H1 (cell line): Measurements from ENCODE around the gene BHMT.

Source experiments
- ASH2L ChIP-seq: fragments of 200-600, 300-600 bp; sonication (generic); IDR thresholded peaks from one replicate; pipeline ENCODE4 v1.7.1; 2017; ENCODE audit warnings: low read length
- ATF3 ChIP-seq: IDR thresholded peaks from 2 replicates; pipeline ENCODE4 v1.6.1; 2011; ENCODE audit warnings: low read depth, mild to moderate bottlenecking, low read length; ENCODE audit not compliant: insufficient read depth
- CREB1 ChIP-seq: IDR thresholded peaks from 2 replicates; pipeline ENCODE4 v1.6.1; 2012; ENCODE audit warnings: inconsistent platforms
- EZH2 ChIP-seq: fragments of 200-600 bp; sonication (generic); IDR thresholded peaks from 2 replicates; pipeline ENCODE4 v1.7.1; 2012; ENCODE audit warnings: low read depth, mild to moderate bottlenecking, moderate library complexity, low read length, inconsistent platforms; ENCODE audit not compliant: severe bottlenecking
- GABPA ChIP-seq: IDR thresholded peaks from 2 replicates; pipeline ENCODE4 v1.6.1; 2011; ENCODE audit warnings: mild to moderate bottlenecking, low read length, moderate library complexity, borderline replicate concordance; ENCODE audit not compliant: insufficient read depth
- ZNF274 ChIP-seq: IDR thresholded peaks from 2 replicates; pipeline ENCODE4 v1.7.0; 2012; ENCODE audit warnings: low read length, borderline replicate concordance; ENCODE audit errors: extremely low read depth
- TF ChIP-seq, protein P1 (sequence below), 3 experiments: IDR thresholded peaks; 1 replicate in 2 of 3; 2 replicates in 1 of 3; pipeline versions ENCODE4 v1.5.1 to v1.6.1; 2011; ENCODE audit warnings: low read length in 3 of 3, mild to moderate bottlenecking in 3 of 3, inconsistent platforms in 2 of 3, low read depth in 1 of 3, moderate library complexity in 1 of 3; ENCODE audit not compliant: insufficient read depth in 1 of 3; ENCODE audit errors: control extremely low read depth in 1 of 3

GRCh38 chr5:79086116-79086515 is 25.5 kb upstream of the BHMT start:
- no peak for TF ChIP-seq ASH2L
- TF ChIP-seq GABPA, result no peak
- no peak for TF ChIP-seq EZH2
- TF ChIP-seq, protein P1, sequence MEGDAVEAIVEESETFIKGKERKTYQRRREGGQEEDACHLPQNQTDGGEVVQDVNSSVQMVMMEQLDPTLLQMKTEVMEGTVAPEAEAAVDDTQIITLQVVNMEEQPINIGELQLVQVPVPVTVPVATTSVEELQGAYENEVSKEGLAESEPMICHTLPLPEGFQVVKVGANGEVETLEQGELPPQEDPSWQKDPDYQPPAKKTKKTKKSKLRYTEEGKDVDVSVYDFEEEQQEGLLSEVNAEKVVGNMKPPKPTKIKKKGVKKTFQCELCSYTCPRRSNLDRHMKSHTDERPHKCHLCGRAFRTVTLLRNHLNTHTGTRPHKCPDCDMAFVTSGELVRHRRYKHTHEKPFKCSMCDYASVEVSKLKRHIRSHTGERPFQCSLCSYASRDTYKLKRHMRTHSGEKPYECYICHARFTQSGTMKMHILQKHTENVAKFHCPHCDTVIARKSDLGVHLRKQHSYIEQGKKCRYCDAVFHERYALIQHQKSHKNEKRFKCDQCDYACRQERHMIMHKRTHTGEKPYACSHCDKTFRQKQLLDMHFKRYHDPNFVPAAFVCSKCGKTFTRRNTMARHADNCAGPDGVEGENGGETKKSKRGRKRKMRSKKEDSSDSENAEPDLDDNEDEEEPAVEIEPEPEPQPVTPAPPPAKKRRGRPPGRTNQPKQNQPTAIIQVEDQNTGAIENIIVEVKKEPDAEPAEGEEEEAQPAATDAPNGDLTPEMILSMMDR (IDR thresholded peaks at IDR 0.05; ENCODE audit: control extremely low read depth in 1 of 3, insufficient read depth in 1 of 3, low read depth in 1 of 3, low read length in 3 of 3), result no peak
- no peak for TF ChIP-seq ZNF274
- no peak for TF ChIP-seq ATF3
- TF ChIP-seq CREB1, result no peak
